Measurements from ENCODE around the gene CCDC154.

DNA sequence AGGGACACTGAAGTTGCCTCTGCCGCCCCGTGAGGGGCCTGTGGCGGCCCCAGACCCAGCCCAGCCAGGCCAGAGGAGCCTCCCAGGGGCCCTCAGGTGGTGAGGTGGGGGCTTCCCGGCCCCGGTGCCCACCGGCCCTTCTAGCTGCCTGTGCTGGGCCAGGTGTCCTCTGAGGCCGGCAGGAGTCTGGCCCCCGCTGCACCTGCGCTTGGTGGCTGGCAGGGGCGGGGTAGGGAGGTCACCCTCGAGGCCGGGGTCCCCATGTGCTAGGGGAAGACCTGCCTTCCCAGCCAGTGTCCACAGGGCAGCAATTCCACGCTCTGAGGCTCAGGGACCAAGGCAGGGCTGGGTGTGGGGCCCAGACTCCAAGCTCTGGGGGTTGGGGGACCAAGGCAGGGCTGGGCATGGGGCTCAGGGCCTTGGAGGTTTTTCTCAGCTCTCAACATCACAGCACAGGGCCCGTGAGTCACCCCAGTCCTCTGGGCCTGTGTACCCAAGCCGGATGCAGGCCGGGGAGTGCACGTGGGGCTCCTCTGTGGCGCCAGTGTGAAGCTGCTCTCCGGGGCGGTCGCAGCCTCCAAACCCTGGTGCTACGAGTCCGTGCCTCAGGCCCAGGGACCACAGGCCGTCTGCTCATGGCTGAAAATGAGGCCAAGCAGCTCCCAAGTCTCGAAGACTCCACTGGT is 1.3 kb upstream of the CCDC154 start:
- TF ChIP-seq, protein P1, sequence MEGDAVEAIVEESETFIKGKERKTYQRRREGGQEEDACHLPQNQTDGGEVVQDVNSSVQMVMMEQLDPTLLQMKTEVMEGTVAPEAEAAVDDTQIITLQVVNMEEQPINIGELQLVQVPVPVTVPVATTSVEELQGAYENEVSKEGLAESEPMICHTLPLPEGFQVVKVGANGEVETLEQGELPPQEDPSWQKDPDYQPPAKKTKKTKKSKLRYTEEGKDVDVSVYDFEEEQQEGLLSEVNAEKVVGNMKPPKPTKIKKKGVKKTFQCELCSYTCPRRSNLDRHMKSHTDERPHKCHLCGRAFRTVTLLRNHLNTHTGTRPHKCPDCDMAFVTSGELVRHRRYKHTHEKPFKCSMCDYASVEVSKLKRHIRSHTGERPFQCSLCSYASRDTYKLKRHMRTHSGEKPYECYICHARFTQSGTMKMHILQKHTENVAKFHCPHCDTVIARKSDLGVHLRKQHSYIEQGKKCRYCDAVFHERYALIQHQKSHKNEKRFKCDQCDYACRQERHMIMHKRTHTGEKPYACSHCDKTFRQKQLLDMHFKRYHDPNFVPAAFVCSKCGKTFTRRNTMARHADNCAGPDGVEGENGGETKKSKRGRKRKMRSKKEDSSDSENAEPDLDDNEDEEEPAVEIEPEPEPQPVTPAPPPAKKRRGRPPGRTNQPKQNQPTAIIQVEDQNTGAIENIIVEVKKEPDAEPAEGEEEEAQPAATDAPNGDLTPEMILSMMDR (IDR thresholded peaks at IDR 0.05) = no peak
- TF ChIP-seq EP300 (IDR thresholded peaks at IDR 0.05) (no peak), POLR2A (IDR thresholded peaks at IDR 0.05) (no peak)
